Skeletal muscle satellite cell (primary cell): ENCODE data around the gene CDNF.
A peak's percentile ranks its signal among the peaks of the same experiment; 100 is the strongest.
"Not testable (repeated sequence)": the region's sequence is repeated elsewhere in the genome, so short reads cannot be mapped to it uniquely, and the experiment has no call there.

Experiments used
- H3K27me3 ChIP-seq: 2 replicates; pipeline ENCODE4 v1.7.0; 2013; ENCODE audit warnings: low read length; ENCODE audit not compliant: control insufficient read depth, insufficient read depth
- H3K36me3 ChIP-seq: 2 replicates; pipeline ENCODE4 v1.7.0; 2013; ENCODE audit warnings: mild to moderate bottlenecking, control low read depth, low read length; ENCODE audit not compliant: insufficient read depth
- H3K4me1 ChIP-seq: 2 replicates; pipeline ENCODE4 v1.7.0; 2013; ENCODE audit warnings: low read length; ENCODE audit not compliant: control insufficient read depth, insufficient read depth
- H3K4me2 ChIP-seq: 2 replicates; pipeline ENCODE4 v1.7.0; 2013; ENCODE audit warnings: mild to moderate bottlenecking, low read length
- H3K4me3 ChIP-seq: 2 replicates; pipeline ENCODE4 v1.7.0; 2013; ENCODE audit warnings: low read length
- H3K9ac ChIP-seq: 2 replicates; pipeline ENCODE4 v1.7.0; 2013; ENCODE audit warnings: mild to moderate bottlenecking, low read depth, low read length, moderate library complexity
- H3K9me3 ChIP-seq: replicated peaks from 2 replicates; pipeline ENCODE4 v1.7.0; 2013; ENCODE audit warnings: mild to moderate bottlenecking, control low read depth, low read length

The CDNF gene

GRCh38 chr10:14864466-14864865 lies 26.6 kb upstream of the CDNF start:
- not testable (repeated sequence) for H3K4me3 ChIP-seq, H3K4me1 ChIP-seq, H3K9ac ChIP-seq, H3K27me3 ChIP-seq, H3K9me3 ChIP-seq, H3K4me2 ChIP-seq
- peaks cover 16% of the 10 kb centered on the region for H3K36me3 ChIP-seq

DNA sequence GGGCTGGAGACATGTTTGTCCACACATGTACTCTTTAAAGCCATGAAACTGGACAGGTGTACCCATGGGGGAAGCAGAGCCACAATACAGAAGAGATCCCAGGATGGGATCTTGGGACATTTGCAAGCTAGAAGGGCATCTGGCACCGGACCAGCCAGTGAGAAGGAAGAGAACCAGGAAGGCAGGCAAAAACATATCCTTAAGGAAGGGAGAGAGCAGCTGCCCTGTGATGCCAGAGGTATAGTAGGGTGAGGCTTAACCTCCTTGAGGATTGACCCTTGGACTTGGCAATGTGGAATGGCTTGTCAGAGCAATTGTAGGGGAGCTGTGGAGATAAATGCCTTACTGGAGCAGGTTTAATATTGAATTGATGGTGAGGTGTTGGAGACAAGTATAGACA lies 23.0 kb upstream of the CDNF start:
- no peak overlapping the region for H3K4me2 ChIP-seq
- no peaks in the 10 kb centered on the region for H3K27me3 ChIP-seq
- H3K9ac ChIP-seq, result no peak overlapping the region
- H3K36me3 ChIP-seq, result peaks cover 8% of the 10 kb centered on the region
- H3K4me1 ChIP-seq, result no peaks in the 10 kb centered on the region
- H3K9me3 ChIP-seq, result no peaks in the 10 kb centered on the region
- H3K4me3 ChIP-seq, result no peak overlapping the region

GRCh38 chr10:14859775-14860174 lies 21.9 kb upstream of the CDNF start:
- no peak overlapping the region for H3K4me3 ChIP-seq
- H3K27me3 ChIP-seq, result no peaks in the 10 kb centered on the region
- peaks cover 14% of the 10 kb centered on the region for H3K36me3 ChIP-seq
- H3K4me2 ChIP-seq, result no peak overlapping the region
- H3K9me3 ChIP-seq, result no peaks in the 10 kb centered on the region
- no peak overlapping the region for H3K9ac ChIP-seq
- H3K4me1 ChIP-seq, result no peaks in the 10 kb centered on the region

DNA sequence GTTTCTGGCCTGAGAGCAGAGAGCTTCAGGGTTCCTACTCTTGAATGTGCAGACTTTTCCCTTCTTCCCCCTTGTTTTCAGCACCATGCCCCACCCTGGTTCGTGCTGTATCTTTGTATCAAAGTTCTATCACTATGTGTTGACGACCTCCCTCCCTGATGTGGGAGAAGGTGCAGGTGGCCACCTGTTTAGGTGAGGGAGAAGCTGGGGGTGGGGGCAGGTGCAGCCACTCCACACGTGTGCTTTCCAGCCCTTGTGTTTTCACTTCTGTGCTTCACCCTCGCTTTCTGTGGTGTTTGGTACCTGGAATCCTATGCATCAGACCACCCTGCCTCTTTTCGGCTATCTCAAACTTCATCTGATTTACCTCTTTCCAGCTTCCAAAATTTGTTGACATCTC lies 21.2 kb upstream of the CDNF start:
- peaks cover 19% of the 10 kb centered on the region for H3K36me3 ChIP-seq
- no peaks in the 10 kb centered on the region for H3K9me3 ChIP-seq
- H3K4me1 ChIP-seq, result no peaks in the 10 kb centered on the region
- H3K9ac ChIP-seq, result no peak overlapping the region
- H3K4me3 ChIP-seq, result no peak overlapping the region
- H3K27me3 ChIP-seq, result no peaks in the 10 kb centered on the region
- no peak overlapping the region for H3K4me2 ChIP-seq

- peaks cover 21% of the 10 kb centered on the region for H3K36me3 ChIP-seq
Observed at GRCh38 chr10:14858338-14858960, 20.6 kb upstream of the CDNF start.

DNA sequence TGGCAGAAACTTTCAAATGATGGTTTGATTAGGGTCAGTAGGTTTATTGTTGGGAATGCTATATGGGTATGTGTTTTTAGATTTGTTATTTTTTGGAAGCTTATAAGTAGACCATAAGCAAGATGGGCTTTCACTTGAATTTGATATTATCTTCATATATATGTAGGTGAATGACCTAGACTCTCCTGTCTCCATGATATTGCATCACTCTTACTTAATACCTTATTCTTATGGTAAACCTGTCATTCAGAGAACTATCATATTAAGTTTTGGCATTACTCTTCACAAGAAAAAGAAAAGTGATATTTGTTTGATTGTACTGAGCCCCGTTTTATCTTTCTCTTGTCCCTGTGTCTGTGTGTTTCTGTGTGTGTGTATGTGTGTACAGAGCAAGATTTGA lies 17.6 kb upstream of the CDNF start:
- Histone ChIP-seq H3K36me3 (peaks cover 21% of the 10 kb centered on the region), H3K9ac (no peak overlapping the region), H3K4me2 (no peak overlapping the region), H3K4me3 (no peak overlapping the region), H3K9me3 (no peaks in the 10 kb centered on the region), H3K27me3 (no peaks in the 10 kb centered on the region), H3K4me1 (no peaks in the 10 kb centered on the region)

More at GRCh38 chr10:14858338-14858960, 20.6 kb upstream of the CDNF start:
- no peaks in the 10 kb centered on the region for H3K27me3 ChIP-seq
- H3K4me3 ChIP-seq, result no peak overlapping the region
- H3K4me1 ChIP-seq, result no peaks in the 10 kb centered on the region
- no peaks in the 10 kb centered on the region for H3K9me3 ChIP-seq
- H3K4me2 ChIP-seq, result no peak overlapping the region
- H3K9ac ChIP-seq, result no peak overlapping the region

DNA sequence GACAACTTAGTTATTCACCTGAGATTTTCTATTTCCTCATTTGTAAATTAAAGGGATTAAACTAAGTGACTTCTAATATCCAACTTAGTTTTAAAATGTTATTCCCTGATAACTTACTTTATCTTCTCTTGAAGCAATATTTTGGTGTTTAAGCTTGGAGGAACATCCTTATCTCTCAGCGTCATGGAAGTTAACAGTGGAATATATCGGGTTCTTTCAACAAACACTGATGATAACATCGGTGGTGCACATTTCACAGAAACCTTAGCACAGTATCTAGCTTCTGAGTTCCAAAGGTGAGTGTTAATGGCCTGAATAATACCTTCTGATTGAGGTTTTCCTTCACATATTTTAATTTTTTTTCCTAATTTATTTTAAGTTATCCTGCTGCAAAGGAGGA lies 14.4 kb upstream of the CDNF start:
- no peak overlapping the region for H3K4me3 ChIP-seq
- H3K9me3 ChIP-seq, result no peaks in the 10 kb centered on the region
- H3K36me3 ChIP-seq, result peaks cover 21% of the 10 kb centered on the region
- no peaks in the 10 kb centered on the region for H3K4me1 ChIP-seq
- H3K27me3 ChIP-seq, result no peaks in the 10 kb centered on the region
- H3K4me2 ChIP-seq, result no peak overlapping the region
- no peak overlapping the region for H3K9ac ChIP-seq

GRCh38 chr10:14844948-14845347 lies 7.1 kb upstream of the CDNF start:
- Histone ChIP-seq H3K36me3 (peaks cover 46% of the 10 kb centered on the region), H3K27me3 (no peaks in the 10 kb centered on the region), H3K4me2 (no peak overlapping the region), H3K4me1 (no peaks in the 10 kb centered on the region), H3K4me3 (no peak overlapping the region), H3K9ac (no peak overlapping the region), H3K9me3 (no peaks in the 10 kb centered on the region)

DNA sequence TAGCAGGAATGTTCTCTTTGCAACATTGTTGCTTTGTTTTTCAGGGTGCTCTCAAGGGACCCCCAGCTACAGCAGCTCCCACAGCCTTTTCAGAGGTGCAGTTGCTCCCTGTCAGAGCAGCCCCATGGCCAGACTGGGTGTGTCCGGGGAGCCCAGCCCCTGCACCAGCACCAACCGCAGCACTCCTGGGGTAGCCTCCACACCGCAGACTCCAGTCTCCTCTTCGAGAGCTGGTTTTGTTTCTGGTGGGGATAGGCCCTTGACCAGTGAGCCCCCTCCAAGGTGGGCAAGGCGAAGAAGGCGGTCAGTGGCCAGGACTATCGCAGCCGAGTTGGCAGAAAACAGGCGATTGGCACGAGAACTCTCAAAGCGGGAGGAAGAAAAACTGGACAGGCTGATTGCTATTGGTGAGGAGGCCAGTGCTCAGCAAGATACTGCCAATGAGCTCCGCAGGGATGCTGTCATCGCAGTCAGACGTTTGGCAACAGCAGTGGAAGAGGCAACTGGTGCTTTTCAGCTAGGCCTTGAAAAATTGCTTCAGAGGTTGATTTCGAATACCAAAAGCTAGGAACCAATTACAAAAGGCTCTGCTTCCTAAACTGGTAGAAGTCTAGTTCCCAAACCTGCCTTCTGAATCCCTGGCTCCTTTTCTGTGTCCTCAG lies 5.6 kb upstream of the CDNF start:
- H3K9me3 ChIP-seq, result no peaks in the 10 kb centered on the region
- H3K36me3 ChIP-seq, result peaks cover 46% of the 10 kb centered on the region
- H3K9ac ChIP-seq, result no peak overlapping the region
- H3K4me1 ChIP-seq, result no peaks in the 10 kb centered on the region
- no peak overlapping the region for H3K4me2 ChIP-seq
- H3K4me3 ChIP-seq, result no peak overlapping the region
- no peaks in the 10 kb centered on the region for H3K27me3 ChIP-seq

DNA sequence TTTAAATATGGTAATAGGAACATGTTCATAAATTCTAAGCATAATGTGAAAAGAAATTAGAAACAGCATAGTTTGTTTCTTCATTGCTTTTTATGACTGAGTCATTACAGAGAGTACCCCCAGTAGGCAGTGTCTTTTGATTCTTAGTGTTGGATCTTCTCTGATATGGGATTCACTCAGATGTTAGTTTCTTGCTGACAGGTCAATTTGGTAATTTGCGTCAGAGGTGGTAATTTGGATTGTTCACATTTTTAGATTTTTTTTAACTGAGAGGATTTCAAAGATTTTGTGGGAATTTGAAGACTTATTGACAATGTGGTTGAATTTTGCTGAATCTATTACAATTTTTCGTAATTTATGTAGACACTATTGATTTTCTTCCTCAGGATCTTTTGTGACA lies 2.3 kb upstream of the CDNF start:
- Histone ChIP-seq H3K4me1 (peaks cover 6% of the 10 kb centered on the region), H3K4me2 (no peak overlapping the region), H3K27me3 (no peaks in the 10 kb centered on the region), H3K9ac (no peak overlapping the region), H3K4me3 (no peak overlapping the region), H3K9me3 (no peaks in the 10 kb centered on the region), H3K36me3 (peaks cover 46% of the 10 kb centered on the region)

GRCh38 chr10:14839305-14839695 lies 1.5 kb upstream of the CDNF start:
- H3K9ac ChIP-seq, result peak overlapping the region; percentile 99
- H3K4me1 ChIP-seq, result peaks cover 6% of the 10 kb centered on the region
- H3K4me3 ChIP-seq, result peak overlapping the region; percentile 98
- peaks cover 40% of the 10 kb centered on the region for H3K36me3 ChIP-seq
- no peaks in the 10 kb centered on the region for H3K9me3 ChIP-seq
- no peaks in the 10 kb centered on the region for H3K27me3 ChIP-seq
- peak overlapping the region; percentile 93 for H3K4me2 ChIP-seq
